ENCODE results near the gene WDR93. TPM values are rescaled to one million over a fixed set of nuclear protein-coding genes. Genes with fewer than 3 reads are reported as not detected.
"Not testable (repeated sequence)": the region's sequence is repeated elsewhere in the genome, so short reads cannot be mapped to it uniquely, and the experiment has no call there.

Gene WDR93
- total RNA-seq, 1 donor from 2014 or later: not detected

DNA sequence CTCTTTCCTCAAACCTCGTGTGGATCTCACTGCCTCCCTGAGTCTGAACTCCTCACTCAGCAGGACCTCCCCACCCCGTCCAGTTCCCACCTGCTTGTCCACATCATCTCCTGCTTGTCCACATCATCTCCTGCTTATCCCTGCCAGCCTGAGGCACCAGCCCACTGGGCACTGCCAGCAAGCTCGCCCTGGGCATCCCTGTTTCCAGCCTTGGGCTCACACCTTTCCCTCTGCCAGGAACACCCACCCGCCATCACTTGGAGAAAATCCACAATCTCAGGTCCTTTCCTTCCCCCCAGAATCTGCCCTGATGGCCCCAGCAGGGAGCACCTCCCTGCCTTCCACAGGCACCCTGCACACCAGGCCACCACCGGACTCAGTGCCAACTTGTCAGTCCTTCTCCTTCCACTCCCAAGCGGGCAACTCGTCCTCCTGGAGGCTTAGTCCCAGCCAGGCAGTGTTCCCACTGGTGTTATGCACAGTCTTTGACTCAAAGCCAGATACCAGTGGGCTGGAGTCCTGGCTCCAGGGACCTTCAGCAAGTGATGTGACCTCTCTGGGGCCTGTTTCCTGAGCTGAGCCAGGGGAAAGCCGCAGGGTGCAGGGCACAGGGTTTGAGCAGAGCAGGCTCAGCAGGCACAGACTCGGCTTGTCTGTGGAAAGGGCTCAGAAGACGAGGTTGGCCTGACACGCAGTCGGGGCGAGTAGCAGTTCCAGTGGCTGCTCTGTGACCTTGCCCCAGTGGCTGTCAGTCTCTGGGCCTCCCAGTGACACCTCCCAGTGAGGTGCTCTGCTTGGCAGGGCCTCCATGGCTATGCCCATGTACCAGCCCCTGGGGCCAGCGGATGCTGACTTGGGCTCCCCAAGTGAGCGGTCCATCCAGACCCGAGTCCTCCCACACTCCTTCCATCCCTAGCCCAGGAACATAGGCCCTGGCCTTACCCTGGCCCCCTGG is 76.0 kb downstream of the WDR93 start:
- intact Hi-C loops (cut with micrococcal nuclease): no loop called here

- intact Hi-C loops (cut with micrococcal nuclease): no loop called here
Measured at GRCh38 chr15:89767411-89767915, 76.9 kb downstream of the WDR93 start.

DNA sequence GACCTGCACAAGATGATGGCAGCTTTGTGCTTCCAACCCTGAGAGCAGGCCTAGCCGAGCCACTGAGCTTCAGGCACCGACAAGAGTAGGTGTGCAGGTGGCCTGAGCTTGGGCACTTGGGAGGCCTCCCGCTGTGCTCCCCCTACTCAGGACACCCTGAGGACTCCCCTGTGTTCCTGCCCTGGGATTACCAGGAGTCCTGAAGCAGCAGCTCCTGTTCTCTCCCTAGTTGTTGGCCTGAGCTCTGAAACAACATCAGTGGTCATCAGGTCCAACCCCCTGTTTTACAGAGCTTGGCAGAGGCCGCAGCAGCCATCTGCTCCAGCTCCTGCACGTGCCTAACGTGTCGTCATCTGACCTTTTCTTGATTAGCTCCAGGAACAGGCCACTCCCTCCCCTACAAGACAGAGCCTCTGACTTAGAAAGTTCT is 77.5 kb downstream of the WDR93 start:
- intact Hi-C loops (cut with micrococcal nuclease): no loop called here

- intact Hi-C loops (cut with micrococcal nuclease): no loop called here
Measured at GRCh38 chr15:89769366-89769765, 78.8 kb downstream of the WDR93 start.

GRCh38 chr15:89770041-89770440 is 79.4 kb downstream of the WDR93 start:
- intact Hi-C loops (cut with micrococcal nuclease): no loop called here

GRCh38 chr15:89772932-89773583 is 82.4 kb downstream of the WDR93 start:
- intact Hi-C loops (cut with micrococcal nuclease): no loop called here

DNA sequence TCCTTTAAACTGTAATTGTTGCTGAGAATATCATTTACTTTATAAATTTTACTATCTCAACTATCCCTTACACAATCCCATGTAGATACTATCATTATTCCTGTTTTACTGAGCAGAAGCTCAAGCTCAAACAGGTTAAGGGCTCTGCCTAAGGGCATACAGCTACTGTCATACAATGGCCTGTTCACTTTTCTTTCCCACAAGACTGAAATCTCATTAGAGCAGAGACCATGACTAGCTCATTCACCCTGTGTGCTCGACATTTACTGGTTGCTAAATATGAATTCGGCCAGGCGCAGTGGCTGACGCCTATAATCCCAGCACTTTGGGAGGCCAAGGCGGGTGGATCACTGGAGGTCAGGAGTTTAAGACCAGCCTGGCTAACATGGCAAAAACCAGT is 83.9 kb downstream of the WDR93 start:
- intact Hi-C loops (cut with micrococcal nuclease): no loop called here

DNA sequence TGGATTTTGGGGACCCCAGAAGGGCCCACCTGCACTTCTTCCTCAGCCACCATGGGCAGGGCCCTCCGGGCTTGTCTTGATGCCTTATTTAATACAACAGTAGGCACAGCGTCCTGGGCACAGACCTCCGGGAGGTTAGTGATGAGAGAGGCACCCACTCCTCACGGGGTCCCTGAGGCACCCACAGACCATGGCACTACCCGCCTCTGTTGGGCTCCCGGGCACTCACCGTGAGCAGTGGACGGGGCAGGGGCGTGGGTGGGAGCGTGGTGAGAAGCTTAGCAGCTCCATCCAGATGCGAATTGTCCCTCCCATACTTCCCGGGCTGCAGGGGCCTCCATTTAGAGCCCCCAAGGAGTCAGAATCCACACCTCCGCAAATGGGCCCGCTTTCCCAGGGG is 85.2 kb downstream of the WDR93 start:
- intact Hi-C loops (cut with micrococcal nuclease): no loop called here

GRCh38 chr15:89776274-89777072 is 85.9 kb downstream of the WDR93 start, which contains the start of gene MESP2:
MESP2 (plus strand) TSS chr15:89776332; CDS start chr15:89776358, 26 bp downstream.
- intact Hi-C loops (cut with micrococcal nuclease): no loop called here

DNA sequence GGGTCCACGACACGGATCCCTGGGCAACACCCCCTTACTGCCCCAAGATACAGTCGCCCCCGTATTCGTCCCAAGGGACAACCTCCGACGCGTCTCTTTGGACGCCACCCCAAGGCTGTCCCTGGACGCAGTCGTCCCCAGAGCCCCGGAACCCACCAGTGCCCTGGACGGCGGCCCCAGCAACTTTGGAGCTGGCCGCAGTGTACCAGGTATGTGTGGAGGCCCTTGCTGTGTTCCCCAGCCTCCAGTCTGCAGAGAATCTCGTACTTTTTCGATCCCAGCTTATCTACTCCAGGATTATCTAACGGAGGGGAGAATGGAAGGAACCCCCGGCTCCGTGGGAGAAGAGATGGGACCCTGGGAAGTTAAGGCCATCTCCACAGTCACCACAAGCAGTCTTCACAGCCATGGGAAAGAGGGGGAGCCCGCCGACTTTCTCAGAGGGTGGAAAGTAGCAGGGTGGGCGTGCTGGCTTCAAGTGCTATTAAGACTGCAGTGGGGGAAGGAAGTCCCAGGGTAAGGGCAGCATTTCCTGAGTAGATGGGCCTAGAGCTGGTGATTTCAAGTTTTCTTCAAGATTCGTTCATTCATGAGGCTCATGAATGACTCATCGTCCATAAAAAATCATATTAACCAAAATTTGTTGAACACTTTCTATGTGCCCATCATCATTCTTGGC is 86.6 kb downstream of the WDR93 start:
- intact Hi-C loops (cut with micrococcal nuclease): no loop called here

DNA sequence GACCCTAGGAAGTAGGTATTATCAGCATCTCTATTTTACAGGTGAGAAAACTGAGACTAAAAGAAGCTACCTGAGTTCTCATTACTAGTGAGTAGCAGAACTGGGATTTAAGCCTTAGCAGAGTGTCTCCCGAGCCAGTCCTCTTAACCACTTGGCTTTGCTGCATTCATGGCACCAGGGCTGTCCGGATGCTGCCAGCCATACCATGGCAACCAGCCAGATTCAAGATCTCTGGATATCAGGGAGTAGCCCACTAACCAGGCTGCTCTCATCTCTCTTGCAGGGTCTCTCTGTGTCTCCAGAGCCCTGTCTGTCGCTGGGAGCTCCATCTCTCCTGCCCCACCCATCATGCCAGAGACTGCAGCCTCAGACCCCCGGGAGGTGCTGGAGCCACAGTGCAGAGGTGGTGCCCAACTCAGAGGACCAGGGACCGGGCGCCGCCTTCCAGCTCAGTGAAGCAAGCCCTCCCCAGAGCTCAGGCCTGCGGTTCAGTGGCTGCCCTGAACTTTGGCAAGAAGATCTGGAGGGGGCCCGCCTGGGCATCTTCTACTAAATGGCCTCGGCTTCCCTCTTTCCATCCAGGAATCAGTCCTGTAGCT is 87.3 kb downstream of the WDR93 start:
- intact Hi-C loops (cut with micrococcal nuclease): no loop called here

DNA sequence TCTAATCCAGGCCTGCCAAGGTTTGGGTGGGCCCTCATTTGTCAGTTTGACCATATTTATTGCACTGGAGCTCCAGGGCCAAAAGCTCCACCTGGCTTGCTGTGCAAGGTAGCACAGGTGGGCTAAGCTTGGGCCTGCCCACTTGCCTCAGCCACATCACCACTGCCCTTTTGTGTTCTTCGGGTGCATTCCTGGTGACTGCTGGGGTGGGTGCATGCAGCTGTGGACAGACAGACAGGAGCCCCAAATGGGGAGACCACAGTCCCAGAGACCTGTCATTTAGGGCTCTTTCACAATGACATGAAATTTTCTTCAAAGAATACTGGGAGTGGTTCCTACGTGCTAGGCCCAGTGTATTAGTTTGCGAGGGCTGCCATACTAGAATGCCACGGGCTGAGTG is 88.2 kb downstream of the WDR93 start:
- intact Hi-C loops (cut with micrococcal nuclease): no loop called here

GRCh38 chr15:89780601-89781000 is 90.0 kb downstream of the WDR93 start:
- intact Hi-C loops (cut with micrococcal nuclease): no loop called here

GRCh38 chr15:89781055-89781454 is 90.4 kb downstream of the WDR93 start:
- intact Hi-C loops (cut with micrococcal nuclease): no loop called here

- intact Hi-C loops (cut with micrococcal nuclease): no loop called here
Measured at GRCh38 chr15:89781891-89782618, 91.4 kb downstream of the WDR93 start.

GRCh38 chr15:89782619-89782950 is 92.0 kb downstream of the WDR93 start:
- intact Hi-C loops (cut with micrococcal nuclease): not testable (repeated sequence)

GRCh38 chr15:89783111-89783860 is 92.7 kb downstream of the WDR93 start:
- intact Hi-C loops (cut with micrococcal nuclease): no loop called here

DNA sequence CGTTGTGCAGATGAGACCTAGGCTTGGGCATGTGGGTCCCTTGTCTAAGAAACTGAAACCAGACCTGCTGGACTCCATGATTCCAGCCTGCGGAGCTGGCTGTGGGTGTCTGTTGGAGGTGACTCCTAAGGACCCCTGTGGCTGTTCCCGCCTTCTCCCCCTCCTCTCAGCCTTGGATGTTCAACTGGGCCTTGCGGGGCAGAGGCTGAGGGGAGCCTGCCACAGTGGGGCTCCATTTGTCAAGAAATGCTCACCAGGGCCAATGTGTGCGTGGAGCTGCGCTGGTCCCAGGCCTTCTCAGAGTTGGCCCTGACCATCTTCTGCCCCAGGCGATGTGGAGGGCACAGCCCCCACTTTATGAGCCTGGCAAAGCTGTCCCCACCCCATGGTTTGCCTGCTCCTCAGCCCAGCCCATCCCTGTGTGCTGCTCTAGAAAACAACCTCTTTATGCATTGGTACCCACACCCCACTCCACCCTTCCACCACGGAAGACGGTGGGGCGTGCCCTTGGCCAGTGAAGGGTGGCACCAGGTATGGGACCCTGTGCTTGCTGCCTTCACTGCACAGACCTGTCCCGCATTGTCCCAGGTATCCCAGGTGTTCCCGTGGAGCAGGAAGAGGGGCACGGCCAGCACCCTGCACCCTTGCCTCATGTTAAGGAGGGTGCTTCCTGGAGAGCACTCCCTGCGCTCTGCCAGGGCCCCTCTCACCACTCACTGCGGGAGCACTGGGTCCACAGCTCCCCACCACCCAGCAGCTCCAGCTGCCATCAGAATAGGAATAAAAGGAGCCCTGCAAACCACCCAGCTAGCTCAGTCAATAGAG is 93.5 kb downstream of the WDR93 start:
- intact Hi-C loops (cut with micrococcal nuclease): no loop called here

DNA sequence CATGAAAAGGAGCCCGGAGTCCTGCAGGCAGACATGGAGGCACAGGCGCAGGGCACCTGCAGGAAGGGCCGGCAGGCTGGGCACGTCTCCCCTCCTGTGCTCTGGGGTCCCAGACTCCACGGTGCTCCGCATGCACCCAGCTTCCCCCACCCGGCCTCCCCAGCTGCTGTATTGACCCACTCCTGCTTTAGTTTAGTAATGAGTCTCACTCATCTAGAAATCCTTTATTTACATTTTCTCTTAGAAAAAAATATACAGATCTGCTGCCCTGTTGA is 94.0 kb downstream of the WDR93 start:
- intact Hi-C loops (cut with micrococcal nuclease): no loop called here

Measured in T-helper 1 cell treated with Interleukin-12 subunit alpha and Interleukin-12 subunit beta and Interleukin-4 antibody, amounts not matched to agents 30 ng/mL and 1 ng/mL, for 36 hours (primary cell).